Activated naive CD8-positive, alpha-beta T cell treated with anti-CD3 and anti-CD28 coated beads, Interleukin-2, amount 50 U/mL, for 16 hours (primary cell): ENCODE results near the gene PDLIM1.
"Not testable (repeated sequence)": the region's sequence is repeated elsewhere in the genome, so short reads cannot be mapped to it uniquely, and the experiment has no call there.

Experiments
- DNase-seq: peaks from one replicate; pipeline ENCODE4 v3.0.0-alpha.2; 2020; ENCODE audit warnings: low read depth, low spot score

PDLIM1 gene

DNA sequence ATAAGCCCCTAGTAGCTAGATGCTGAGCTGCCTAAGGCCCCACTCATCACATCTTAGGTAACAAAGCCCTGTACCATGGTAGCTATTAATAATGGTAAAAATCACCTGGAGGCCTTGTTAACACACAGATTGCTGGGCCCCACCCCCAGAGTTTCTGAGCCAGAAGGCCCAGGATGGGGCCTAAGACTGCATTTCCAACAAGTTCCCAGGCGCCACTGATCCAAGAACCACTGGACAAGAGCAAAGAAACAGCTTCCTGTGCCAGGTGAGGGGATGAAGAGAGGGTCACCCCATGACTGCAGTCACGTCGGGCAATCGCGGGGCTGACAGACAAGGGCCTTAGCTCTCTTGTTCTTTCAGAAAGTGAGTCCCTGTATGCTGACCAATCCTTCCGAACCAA lies 50.0 kb downstream of the PDLIM1 start:
- DNase-seq = no peak

- not testable (repeated sequence) for DNase-seq
Measured at GRCh38 chr10:95240096-95240495, 50.7 kb downstream of the PDLIM1 start.

- DNase-seq = no peak
Measured at GRCh38 chr10:95237376-95238170, 53.2 kb downstream of the PDLIM1 start.

GRCh38 chr10:95236068-95236903 lies 54.5 kb downstream of the PDLIM1 start:
- no peak for DNase-seq

GRCh38 chr10:95235676-95236067 lies 55.1 kb downstream of the PDLIM1 start:
- DNase-seq = no peak

- DNase-seq = no peak
Measured at GRCh38 chr10:95234951-95235350, 55.9 kb downstream of the PDLIM1 start.

- no peak for DNase-seq
Measured at GRCh38 chr10:95233377-95234034, 57.3 kb downstream of the PDLIM1 start.

GRCh38 chr10:95230677-95231586 lies 59.9 kb downstream of the PDLIM1 start:
- DNase-seq = not testable (repeated sequence)

DNA sequence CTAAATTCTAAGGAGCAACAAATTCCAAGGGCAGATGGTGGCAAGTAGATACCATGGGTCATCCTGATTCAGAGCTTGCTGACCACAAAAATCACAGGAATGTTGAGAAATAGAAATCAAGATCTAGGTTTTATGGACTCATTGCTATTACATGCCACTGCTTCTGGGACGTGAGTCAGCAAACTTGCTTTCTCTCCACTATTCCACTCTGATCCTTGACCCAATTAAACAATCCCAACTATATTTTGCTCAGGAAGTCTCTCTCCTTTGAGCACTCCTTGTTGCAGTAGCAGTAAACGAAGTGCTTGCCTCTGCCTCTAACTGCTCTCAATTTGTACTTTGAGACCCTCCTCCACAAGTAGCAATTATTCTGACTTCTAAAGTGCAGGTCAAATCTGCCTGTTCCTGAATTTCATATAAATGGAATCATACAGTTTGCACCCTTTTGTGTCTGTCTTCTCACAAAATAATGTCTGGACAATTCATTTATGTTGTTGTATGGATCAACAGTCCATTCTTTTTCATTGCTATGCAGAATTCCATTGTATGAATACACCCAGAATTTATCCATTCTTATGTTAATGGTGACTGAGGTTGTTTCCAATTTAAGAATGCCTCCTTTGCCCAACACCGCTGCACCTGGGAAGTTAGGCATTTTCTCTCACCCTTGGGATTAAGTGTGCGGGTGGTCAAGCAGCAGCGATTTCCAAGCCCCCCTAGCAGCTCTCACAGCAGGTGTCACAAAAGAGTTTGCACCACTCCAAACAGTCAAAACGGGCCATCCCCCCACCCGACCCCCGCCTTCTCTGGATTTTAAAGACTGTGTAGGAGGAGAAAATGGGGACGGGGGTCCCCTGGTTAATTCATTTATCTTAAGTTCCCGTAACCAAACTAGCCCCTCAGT lies 60.8 kb downstream of the PDLIM1 start:
- no peak for DNase-seq

- DNase-seq = not testable (repeated sequence)
Measured at GRCh38 chr10:95228934-95229723, 61.7 kb downstream of the PDLIM1 start.

GRCh38 chr10:95225136-95225535 lies 65.7 kb downstream of the PDLIM1 start:
- DNase-seq = no peak

DNA sequence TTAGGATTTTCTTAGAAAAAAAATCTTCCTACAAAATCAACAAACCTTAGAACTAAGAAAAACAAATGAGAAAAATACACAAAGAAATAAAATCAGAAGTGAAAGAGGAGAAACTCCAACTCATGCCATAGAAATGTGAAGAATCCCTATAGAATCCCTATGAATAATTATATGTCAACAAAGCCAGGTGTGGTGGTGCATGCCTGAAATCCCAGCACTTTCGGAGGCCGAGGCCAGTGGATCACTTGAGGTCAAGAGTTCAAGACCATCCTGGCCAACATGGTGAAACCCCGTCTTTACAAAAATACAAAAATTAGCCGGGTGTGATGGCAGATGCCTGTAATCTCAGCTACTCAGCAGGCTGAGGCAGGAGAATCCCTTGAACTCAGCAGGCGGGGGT lies 69.7 kb downstream of the PDLIM1 start:
- no peak for DNase-seq

GRCh38 chr10:95220539-95220938 lies 70.3 kb downstream of the PDLIM1 start:
- DNase-seq = no peak

GRCh38 chr10:95217476-95217875 lies 73.3 kb downstream of the PDLIM1 start:
- DNase-seq = no peak

GRCh38 chr10:95214793-95215192 lies 76.0 kb downstream of the PDLIM1 start:
- no peak for DNase-seq

DNA sequence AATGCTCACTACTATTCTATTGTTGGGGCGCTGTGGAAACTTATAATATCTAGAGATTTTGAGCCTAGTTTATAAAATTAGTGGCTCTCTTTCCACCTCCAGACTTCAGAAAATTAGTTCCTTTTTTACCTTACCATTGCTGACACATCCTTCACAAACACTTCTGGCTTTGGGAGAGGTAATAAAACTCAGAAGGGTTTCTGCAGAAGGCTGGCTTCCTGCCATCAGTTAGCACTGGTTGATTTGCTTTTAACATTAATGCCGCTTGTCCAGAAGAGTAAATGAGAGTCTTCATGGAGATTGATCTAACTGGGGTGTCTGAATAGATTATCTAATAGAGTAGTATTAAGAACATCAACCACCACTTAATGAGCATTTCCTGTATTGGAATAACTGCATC lies 76.4 kb downstream of the PDLIM1 start:
- no peak for DNase-seq

GRCh38 chr10:95211606-95212279 lies 79.1 kb downstream of the PDLIM1 start:
- DNase-seq = no peak

- no peak for DNase-seq
Measured at GRCh38 chr10:95209509-95210127, 81.2 kb downstream of the PDLIM1 start.
